Measurements from ENCODE around the gene STOML2.

Gene STOML2

GRCh38 chr9:35103660-35104191 is 795 bp upstream of the STOML2 start:
- H3K4me3 Mint-ChIP-seq: peak overlapping the region; percentile 81

GRCh38 chr9:35102465-35102768 is 514 bp downstream of the STOML2 start:
- Mint-ChIP-seq H3K4me3 (peak overlapping the region; percentile 81), H3K36me3 (peaks cover 40% of the 10 kb centered on the region), H3K27ac (peak overlapping the region; percentile 83), H3K4me1 (peaks cover 45% of the 10 kb centered on the region), H3K9me3 (no peaks in the 10 kb centered on the region), H3K27me3 (no peaks in the 10 kb centered on the region)
- no peak for DNase-seq
- CTCF ChIA-PET: interaction anchor here (1.4 kb wide), 1 partner anchor 15 kb away, joined by 5 read pairs; no protein-coding TSS in a partner anchor

More at GRCh38 chr9:35103660-35104191, 795 bp upstream of the STOML2 start:
- peaks cover 41% of the 10 kb centered on the region for H3K4me1 Mint-ChIP-seq
- no peaks in the 10 kb centered on the region for H3K9me3 Mint-ChIP-seq
- H3K27me3 Mint-ChIP-seq: no peaks in the 10 kb centered on the region
- DNase-seq: no peak
- peaks cover 37% of the 10 kb centered on the region for H3K36me3 Mint-ChIP-seq
- peak overlapping the region; percentile 83 for H3K27ac Mint-ChIP-seq
- CTCF ChIA-PET: interaction anchor here (0.7 to 1.5 kb wide), 7 partner anchors 10 to 205 kb away, joined by 3 to 6 read pairs (median 4); partner anchors contain the start of gene ATOSB

GRCh38 chr9:35097573-35097972 is 5.4 kb downstream of the STOML2 start:
- Mint-ChIP-seq H3K27me3 (no peaks in the 10 kb centered on the region), H3K4me3 (peak overlapping the region; percentile 14), H3K4me1 (peaks cover 63% of the 10 kb centered on the region), H3K36me3 (peaks cover 43% of the 10 kb centered on the region), H3K27ac (peak overlapping the region; percentile 76), H3K9me3 (no peaks in the 10 kb centered on the region)
- no peak for DNase-seq
- CTCF ChIA-PET: interaction anchor here (0.8 to 4.1 kb wide), 4 partner anchors 20 to 198 kb away, joined by 3 to 34 read pairs (median 18); partner anchors contain the start of gene FANCG

- H3K27me3 Mint-ChIP-seq: no peaks in the 10 kb centered on the region
- H3K4me3 Mint-ChIP-seq: peak within 1 kb of the TSS; percentile 81
- CTCF ChIA-PET: interaction anchor here (1.0 to 4.1 kb wide), 10 partner anchors 11 to 197 kb away, joined by 4 to 34 read pairs (median 7); partner anchors contain the start of genes FANCG and VCP
- peaks cover 51% of the 10 kb centered on the region for H3K4me1 Mint-ChIP-seq
- DNase-seq: peak; percentile 92
- H3K9me3 Mint-ChIP-seq: no peaks in the 10 kb centered on the region
- H3K27ac Mint-ChIP-seq: peak within 1 kb of the TSS; percentile 92
- H3K36me3 Mint-ChIP-seq: peaks cover 44% of the 10 kb centered on the region
Observed at GRCh38 chr9:35096035-35096849, 6.7 kb downstream of the STOML2 start, which contains the start of gene PIGO. Gene PIGO, minus strand, starts transcription at chr9:35096591. Its CDS starts 1,026 bp downstream, at chr9:35095565.

- no peak overlapping the region for H3K27ac Mint-ChIP-seq
- CTCF ChIA-PET: interaction anchor here (0.6 to 2.1 kb wide), 3 partner anchors 9 to 12 kb away, joined by 4 to 6 read pairs (median 5); partner anchors contain the start of gene FANCG
- no peaks in the 10 kb centered on the region for H3K27me3 Mint-ChIP-seq
- H3K9me3 Mint-ChIP-seq: no peaks in the 10 kb centered on the region
- peaks cover 25% of the 10 kb centered on the region for H3K4me1 Mint-ChIP-seq
- H3K4me3 Mint-ChIP-seq: no peak overlapping the region
- H3K36me3 Mint-ChIP-seq: peaks cover 50% of the 10 kb centered on the region
- DNase-seq: no peak
Observed at GRCh38 chr9:35091536-35091935, 11.4 kb downstream of the STOML2 start.

GRCh38 chr9:35089434-35089833 is 13.5 kb downstream of the STOML2 start:
- Mint-ChIP-seq H3K9me3 (no peaks in the 10 kb centered on the region), H3K4me1 (peaks cover 7% of the 10 kb centered on the region), H3K27ac (no peak overlapping the region), H3K36me3 (peaks cover 45% of the 10 kb centered on the region), H3K27me3 (no peaks in the 10 kb centered on the region), H3K4me3 (no peak overlapping the region)
- CTCF ChIA-PET: interaction anchor here (1.0 kb wide), 1 partner anchor 10 kb away, joined by 3 read pairs; the partner anchor contains the start of gene FANCG
- no peak for DNase-seq

GRCh38 chr9:35085078-35085477 is 17.9 kb downstream of the STOML2 start:
- no peaks in the 10 kb centered on the region for H3K27me3 Mint-ChIP-seq
- no peak for DNase-seq
- H3K4me1 Mint-ChIP-seq: peaks cover 4% of the 10 kb centered on the region
- no peak overlapping the region for H3K27ac Mint-ChIP-seq
- CTCF ChIA-PET: no interaction called here
- H3K36me3 Mint-ChIP-seq: peaks cover 23% of the 10 kb centered on the region
- no peaks in the 10 kb centered on the region for H3K9me3 Mint-ChIP-seq
- H3K4me3 Mint-ChIP-seq: no peak overlapping the region

GRCh38 chr9:35079426-35080341 is 23.2 kb downstream of the STOML2 start, which contains the start of gene FANCG:
Gene FANCG, minus strand, starts transcription at chr9:35079942. Its CDS starts 418 bp downstream, at chr9:35079524.
- no peaks in the 10 kb centered on the region for H3K27me3 Mint-ChIP-seq
- CTCF ChIA-PET: interaction anchor here (0.7 to 6.0 kb wide), 6 partner anchors 7 to 35 kb away, joined by 3 to 34 read pairs (median 4); partner anchors contain the start of genes PIGO and VCP

GRCh38 chr9:35079041-35079425 is 23.9 kb downstream of the STOML2 start:
- H3K36me3 Mint-ChIP-seq: peaks cover 31% of the 10 kb centered on the region
- CTCF ChIA-PET: interaction anchor here (1.2 to 6.0 kb wide), 2 partner anchors 10 to 17 kb away, joined by 3 to 34 read pairs; partner anchors contain the start of gene PIGO
- peak; percentile 34 for DNase-seq
- H3K4me1 Mint-ChIP-seq: peaks cover 37% of the 10 kb centered on the region
- H3K27me3 Mint-ChIP-seq: no peaks in the 10 kb centered on the region
- H3K4me3 Mint-ChIP-seq: peak overlapping the region; percentile 94
- H3K27ac Mint-ChIP-seq: peak overlapping the region; percentile 98
- H3K9me3 Mint-ChIP-seq: no peaks in the 10 kb centered on the region

More at GRCh38 chr9:35079426-35080341, 23.2 kb downstream of the STOML2 start, which contains the start of gene FANCG:
- peak; percentile 90 for DNase-seq
- Mint-ChIP-seq H3K4me3 (peak within 1 kb of the TSS; percentile 94), H3K36me3 (peaks cover 24% of the 10 kb centered on the region), H3K27ac (peak within 1 kb of the TSS; percentile 98), H3K9me3 (no peaks in the 10 kb centered on the region), H3K4me1 (peaks cover 31% of the 10 kb centered on the region)

GRCh38 chr9:35078066-35078465 is 24.9 kb downstream of the STOML2 start:
- peaks cover 34% of the 10 kb centered on the region for H3K36me3 Mint-ChIP-seq
- H3K27ac Mint-ChIP-seq: peak overlapping the region; percentile 65
- H3K4me3 Mint-ChIP-seq: peak overlapping the region; percentile 94
- CTCF ChIA-PET: interaction anchor here (6.0 kb wide), 1 partner anchor 18 kb away, joined by 34 read pairs; the partner anchor contains the start of gene PIGO
- peaks cover 42% of the 10 kb centered on the region for H3K4me1 Mint-ChIP-seq
- DNase-seq: no peak
- H3K9me3 Mint-ChIP-seq: no peaks in the 10 kb centered on the region
- H3K27me3 Mint-ChIP-seq: no peaks in the 10 kb centered on the region

- Mint-ChIP-seq H3K27ac (no peak overlapping the region), H3K9me3 (no peaks in the 10 kb centered on the region), H3K4me1 (peaks cover 48% of the 10 kb centered on the region), H3K27me3 (no peaks in the 10 kb centered on the region), H3K36me3 (peaks cover 38% of the 10 kb centered on the region), H3K4me3 (no peak overlapping the region)
- CTCF ChIA-PET: interaction anchor here (6.0 kb wide), 1 partner anchor 19 kb away, joined by 34 read pairs; the partner anchor contains the start of gene PIGO
- no peak for DNase-seq
Observed at GRCh38 chr9:35076848-35077247, 26.1 kb downstream of the STOML2 start.

- peaks cover 54% of the 10 kb centered on the region for H3K4me1 Mint-ChIP-seq
- no peaks in the 10 kb centered on the region for H3K9me3 Mint-ChIP-seq
- no peak overlapping the region for H3K4me3 Mint-ChIP-seq
- H3K36me3 Mint-ChIP-seq: peaks cover 45% of the 10 kb centered on the region
- DNase-seq: no peak
- CTCF ChIA-PET: interaction anchor here (6.0 kb wide), 1 partner anchor 21 kb away, joined by 34 read pairs; the partner anchor contains the start of gene PIGO
- H3K27ac Mint-ChIP-seq: peak overlapping the region; percentile 28
- H3K27me3 Mint-ChIP-seq: no peaks in the 10 kb centered on the region
Observed at GRCh38 chr9:35075358-35075757, 27.6 kb downstream of the STOML2 start.

- Mint-ChIP-seq H3K4me3 (no peak overlapping the region), H3K9me3 (no peaks in the 10 kb centered on the region), H3K27me3 (no peaks in the 10 kb centered on the region), H3K36me3 (peaks cover 48% of the 10 kb centered on the region), H3K27ac (peak overlapping the region; percentile 54), H3K4me1 (peaks cover 54% of the 10 kb centered on the region)
- DNase-seq: no peak
- CTCF ChIA-PET: interaction anchor here (6.0 kb wide), 1 partner anchor 21 kb away, joined by 34 read pairs; the partner anchor contains the start of gene PIGO
Observed at GRCh38 chr9:35074791-35075190, 28.1 kb downstream of the STOML2 start.

Measured in activated naive CD4-positive, alpha-beta T cell treated with anti-CD3 and anti-CD28 coated beads, Interleukin-2, amount 10 ng/mL, durations not matched to agents 7 days and 5 days (primary cell).